ENCODE results near the gene C6orf47. TPM values are rescaled to one million over a fixed set of nuclear protein-coding genes. Genes with fewer than 3 reads are reported as not detected.

C6orf47 gene
- total and polyA plus RNA-seq, 2 of the 8 experiments (the other 6 are each of a cell fraction or from before 2014, with no cell fraction given), result 4.7 to 14.6 TPM

DNA sequence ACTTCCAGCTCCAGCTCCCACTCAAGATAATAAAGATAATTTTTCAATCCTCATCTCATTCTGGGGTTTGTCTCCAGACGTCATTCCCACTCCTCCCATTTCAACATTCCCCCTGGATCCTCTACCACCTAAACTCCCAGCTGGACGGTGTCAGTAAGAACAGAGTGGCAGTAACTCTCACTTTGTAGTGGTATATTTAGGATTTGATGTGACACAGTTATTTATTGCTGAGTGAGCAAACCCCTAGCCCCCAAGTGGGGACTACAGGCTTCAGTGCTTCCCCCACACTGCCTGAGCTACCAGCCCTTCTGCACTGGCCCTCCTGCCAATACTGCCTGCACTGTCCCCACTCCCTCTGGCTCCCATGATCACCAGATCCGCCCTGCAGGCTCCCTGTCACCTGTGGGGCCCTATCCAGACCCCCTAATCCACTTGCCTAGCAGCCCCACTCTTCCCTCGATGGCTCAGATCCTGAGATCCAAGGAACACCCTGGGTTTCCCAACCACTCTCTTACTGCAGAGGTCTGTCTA is 2.4 kb downstream of the C6orf47 start:
- Histone ChIP-seq H3K79me2 (ENCODE audit: control insufficient read depth in 1 of 2, insufficient read depth in 2 of 2, low read length in 2 of 2) (peaks cover 0 to 26% of the 10 kb centered on the region in 2 experiments; a peak in 2 of 4 replicates), H3K36me3 (ENCODE audit: control insufficient read depth in 2 of 4, insufficient read depth in 4 of 4, low read length in 3 of 4) (peaks cover 4 to 13% (median 9%) of the 10 kb centered on the region in 4 experiments; a peak in 6 of 8 replicates), H3K9ac (replicated peaks in 1 of 4; ENCODE audit: extremely low read depth in 1 of 4, low read depth in 3 of 4, low read length in 3 of 4) (no peak overlapping the region), H3K4me1 (replicated peaks in 1 of 4; ENCODE audit: control insufficient read depth in 3 of 4, insufficient read depth in 4 of 4, low read length in 3 of 4) (peaks cover 0 to 7% (median 2%) of the 10 kb centered on the region in 4 experiments; a peak in 3 of 7 replicates), H4K20me1 (replicated peaks in 1 of 2; ENCODE audit: control insufficient read depth in 1 of 2, insufficient read depth in 2 of 2, low read length in 2 of 2) (peaks cover 0 to 3% of the 10 kb centered on the region in 2 experiments), H4K5ac (ENCODE audit: insufficient read length, low read depth, low read length) (no peak overlapping the region), H3K23ac (ENCODE audit: insufficient read length) (no peak overlapping the region), H3K14ac (ENCODE audit: insufficient read length) (no peak overlapping the region), H3K56ac (replicated peaks; ENCODE audit: insufficient read length, low read depth, low read length) (no peak overlapping the region), H3K23me2 (ENCODE audit: low read depth, low read length) (peaks cover 4% of the 10 kb centered on the region; the same call in 1 of the 2 replicates), H4K91ac (replicated peaks; ENCODE audit: insufficient read length, low read length) (no peak overlapping the region), H3K79me1 (ENCODE audit: low read depth, low read length) (peaks cover 9% of the 10 kb centered on the region), H2AK5ac (ENCODE audit: low read depth, low read length) (no peak overlapping the region), H3K9me3 (ENCODE audit: insufficient read depth in 2 of 2, low read depth in 1 of 2, low read length in 1 of 2) (no peaks in the 10 kb centered on the region), H2BK5ac (ENCODE audit: low read depth, low read length) (no peak overlapping the region), H4K8ac (ENCODE audit: extremely low read depth, insufficient read depth, low read length) (no peak overlapping the region), H3K18ac (ENCODE audit: extremely low read depth, low read length) (no peak overlapping the region), H3K27me3 (replicated peaks in 1 of 4; ENCODE audit: control insufficient read depth in 3 of 4, extremely low read depth in 1 of 4, insufficient read depth in 3 of 4, low read length in 3 of 4) (no peaks in the 10 kb centered on the region), H2AFZ (ENCODE audit: low read length) (no peak overlapping the region), H2BK12ac (ENCODE audit: low read depth, low read length) (no peak overlapping the region), H2BK15ac (ENCODE audit: low read length) (no peak overlapping the region), H3K4ac (replicated peaks; ENCODE audit: insufficient read length, low read depth, low read length) (no peak overlapping the region), H2BK120ac (replicated peaks; ENCODE audit: low read depth, low read length) (no peak overlapping the region), H2BK20ac (ENCODE audit: low read length) (no peak overlapping the region), H3K27ac (ENCODE audit: low read depth, low read length) (no peak overlapping the region), H3K4me2 (ENCODE audit: insufficient read depth in 1 of 2, low read depth in 2 of 2, low read length in 2 of 2) (no peak overlapping the region; a peak in 1 of 4 replicates), H3K4me3 (ENCODE audit: extremely low read depth in 1 of 4, insufficient read depth in 2 of 4, low read depth in 3 of 4, low read length in 4 of 4) (no peak overlapping the region)
- CTCF ChIA-PET (ENCODE audit: partially characterized antibody), result interaction anchor here (1.0 to 3.2 kb wide), 3 partner anchors 108 to 115 kb away, joined by 6 to 9 read pairs (median 7); no protein-coding TSS in a partner anchor
- DNase-seq (ENCODE audit: low read depth in 1 of 2, low spot score in 2 of 2), result no peak
- TF ChIP-seq EP300 (IDR thresholded peaks at IDR 0.05; ENCODE audit: borderline replicate concordance in 1 of 2, low read depth in 2 of 2, low read length in 2 of 2) (no peak), YY1 (IDR thresholded peaks at IDR 0.05; ENCODE audit: low read depth, low read length) (no peak), EGR1 (IDR thresholded peaks at IDR 0.05; ENCODE audit: borderline replicate concordance, low read depth, low read length) (no peak), KDM1A (IDR thresholded peaks at IDR 0.05; ENCODE audit: borderline replicate concordance, low read length) (no peak), BACH1 (IDR thresholded peaks at IDR 0.05; ENCODE audit: low read length) (no peak), POLR2A (IDR thresholded peaks at IDR 0.05; ENCODE audit: control extremely low read depth in 1 of 2, low read depth in 2 of 2, low read length in 2 of 2) (no peak), ATF3 (IDR thresholded peaks at IDR 0.05; ENCODE audit: insufficient read depth, low read depth, low read length) (no peak), ASH2L (IDR thresholded peaks at IDR 0.05; ENCODE audit: low read length) (no peak), SIN3A (conservative IDR thresholded peaks at IDR 0.05 in 1 of 2, IDR thresholded peaks at IDR 0.05 in 1 of 2; ENCODE audit: low read depth in 1 of 2, low read length in 2 of 2) (no peak)
- TF ChIP-seq, protein P1, sequence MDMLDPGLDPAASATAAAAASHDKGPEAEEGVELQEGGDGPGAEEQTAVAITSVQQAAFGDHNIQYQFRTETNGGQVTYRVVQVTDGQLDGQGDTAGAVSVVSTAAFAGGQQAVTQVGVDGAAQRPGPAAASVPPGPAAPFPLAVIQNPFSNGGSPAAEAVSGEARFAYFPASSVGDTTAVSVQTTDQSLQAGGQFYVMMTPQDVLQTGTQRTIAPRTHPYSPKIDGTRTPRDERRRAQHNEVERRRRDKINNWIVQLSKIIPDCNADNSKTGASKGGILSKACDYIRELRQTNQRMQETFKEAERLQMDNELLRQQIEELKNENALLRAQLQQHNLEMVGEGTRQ (IDR thresholded peaks at IDR 0.05; ENCODE audit: low read length), result no peak
- POLR2A ChIA-PET (ENCODE audit: partially characterized antibody), result interaction anchor here (1.5 to 25.5 kb wide), 5 partner anchors 6 to 116 kb away, joined by 6 to 883 read pairs (median 52); partner anchors contain the start of genes AIF1, ATP6V1G2, C6orf47 and CSNK2B
- 67% methylated on average over 4 of the region's 4 CpGs; no CpG with 5 or more reads in 1 of the 2 experiments for WGBS, 2 experiments (ENCODE audit: extremely low coverage in 1 of 2, insufficient coverage in 1 of 2, insufficient read length in 1 of 2, insufficient replicate concordance in 2 of 2, low coverage in 1 of 2, low lambda C conversion rate in 2 of 2, missing lambda C conversion rate in 1 of 2)
- no peak for FAIRE-seq
